Left renal cortex interstitium (tissue), 4 donors: ENCODE measurements around the gene BTLA. TPM values are rescaled to one million over a fixed set of nuclear protein-coding genes. Genes with fewer than 3 reads are reported as not detected.
"Not testable (repeated sequence)": the region's sequence is repeated elsewhere in the genome, so short reads cannot be mapped to it uniquely, and the experiment has no call there.

ENCODE experiments used
- DNase-seq, 4 donors: peaks; one replicate each; pipeline ENCODE4 v3.0.0-alpha.2; 2013; ENCODE audit warnings: low read depth in 4 of 4, low spot score in 2 of 4, missing footprints in 1 of 4
- polyA plus RNA-seq, 4 donors: library from polyadenylated mRNA; unstranded; fragments of 120-200 nt; gene quantifications; one replicate each; pipeline ENCODE4 v1.2.1, GENCODE V29; 2013; ENCODE audit not compliant: insufficient read length in 4 of 4

BTLA gene
- polyA plus RNA-seq, 4 donors: 0.32 to 0.84 (median 0.57) TPM

- no peak for DNase-seq
These were observed 43.1 kb downstream of the BTLA start for GRCh38 chr3:112456147-112456546.

GRCh38 chr3:112448939-112449338 is 50.3 kb downstream of the BTLA start:
- DNase-seq: no peak

- no peak for DNase-seq
These were observed 52.9 kb downstream of the BTLA start for GRCh38 chr3:112446343-112446742.

GRCh38 chr3:112445839-112446238 is 53.4 kb downstream of the BTLA start:
- no peak for DNase-seq

- no peak for DNase-seq
These were observed 61.9 kb downstream of the BTLA start for GRCh38 chr3:112437146-112438022.

- DNase-seq: no peak
These were observed 69.3 kb downstream of the BTLA start for GRCh38 chr3:112429960-112430359.

GRCh38 chr3:112427123-112427522 is 72.1 kb downstream of the BTLA start:
- no peak for DNase-seq

GRCh38 chr3:112425858-112426750 is 73.2 kb downstream of the BTLA start:
- no peak for DNase-seq

- no peak for DNase-seq
These were observed 73.9 kb downstream of the BTLA start for GRCh38 chr3:112425382-112425781.

- no peak for DNase-seq
These were observed 74.9 kb downstream of the BTLA start for GRCh38 chr3:112424394-112424793.

GRCh38 chr3:112422921-112423320 is 76.4 kb downstream of the BTLA start:
- not testable (repeated sequence) for DNase-seq

GRCh38 chr3:112418526-112418925 is 80.7 kb downstream of the BTLA start:
- not testable (repeated sequence) for DNase-seq

- no peak for DNase-seq
These were observed 81.5 kb downstream of the BTLA start for GRCh38 chr3:112417696-112418318.

- DNase-seq: no peak
These were observed 82.7 kb downstream of the BTLA start for GRCh38 chr3:112416391-112417212.

GRCh38 chr3:112415390-112415789 is 83.9 kb downstream of the BTLA start:
- no peak for DNase-seq

Other genes starting within 250 kb of the BTLA start
- gene SLC9C1, start 205.3 kb downstream of the BTLA start, polyA plus RNA-seq: 1 to 10 TPM in 1 of 4 donors, under 1 TPM in 3; 0.47 to 1.2 (median 0.65) TPM
- gene CD200, start 166.3 kb downstream of the BTLA start, polyA plus RNA-seq: 10 to 100 TPM; 34.0 to 41.8 (median 36.5) TPM
- 10 to 100 TPM; 44.7 to 59.0 (median 47.6) TPM for gene ATG3, start 62.5 kb upstream of the BTLA start, polyA plus RNA-seq
- 10 to 100 TPM; 59.3 to 74.5 (median 67.5) TPM for gene SLC35A5, start 62.6 kb upstream of the BTLA start, polyA plus RNA-seq
- 100 to 1,000 TPM in 2 of 4 donors, 10 to 100 TPM in 2; 79.1 to 121 (median 99.6) TPM for gene CCDC80, start 141.7 kb upstream of the BTLA start, polyA plus RNA-seq